ENCODE data around the gene ATG2A. TPM values are rescaled to one million over a fixed set of nuclear protein-coding genes. Genes with fewer than 3 reads are reported as not detected.

Gene ATG2A
- total and polyA plus RNA-seq, 2 donors from 2014 or later, result 16.8 to 26.9 TPM

DNA sequence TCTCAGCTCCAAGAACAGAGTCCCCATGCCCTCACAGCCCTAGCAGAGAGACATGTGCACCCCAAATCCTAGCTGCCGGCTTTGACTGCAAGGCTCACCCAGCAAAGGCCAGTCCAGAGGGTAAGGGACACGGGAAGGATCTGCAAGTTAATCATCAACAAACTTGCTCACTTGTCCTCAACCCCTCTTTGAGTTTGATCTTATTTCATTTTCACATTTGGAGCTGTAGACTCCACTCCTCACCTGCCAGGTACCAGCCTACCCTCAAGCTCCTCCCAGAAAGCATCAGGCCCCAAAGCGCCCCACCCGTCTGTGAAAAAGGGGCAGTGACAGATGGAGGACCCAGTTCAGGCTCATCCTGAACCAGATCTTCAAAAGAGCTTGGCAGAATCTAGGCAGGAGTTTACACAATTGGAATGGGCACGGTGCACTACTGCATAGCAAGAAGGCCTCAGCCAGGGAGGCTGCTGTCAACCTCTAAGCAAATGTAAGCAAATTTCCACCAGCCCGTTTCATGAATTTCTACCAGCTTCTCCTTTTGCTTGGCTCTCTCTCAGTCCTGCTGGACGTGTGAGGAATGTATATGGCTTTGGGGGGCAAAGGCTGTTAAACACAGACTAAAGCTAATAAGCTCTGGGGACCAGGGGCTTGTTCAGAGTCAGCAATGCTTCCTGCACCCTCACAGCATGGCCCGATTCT is 44.1 kb downstream of the ATG2A start:
- H3K27ac ChIP-seq (ENCODE audit: low read depth in 2 of 2, low read length in 2 of 2), result no peak overlapping the region
- no peak for FAIRE-seq

GRCh38 chr11:64871492-64871891 is 45.5 kb downstream of the ATG2A start:
- intact Hi-C loops (cut with DNase I), result no loop called here
- H3K9ac ChIP-seq (ENCODE audit: low read length in 3 of 3), result no peak overlapping the region
- H3K4me1 ChIP-seq (ENCODE audit: control insufficient read depth in 2 of 3, insufficient read depth in 2 of 3, low read depth in 1 of 3, low read length in 3 of 3), result peaks cover 0 to 57% (median 52%) of the 10 kb centered on the region in 3 donors
- TF ChIP-seq, protein P1, sequence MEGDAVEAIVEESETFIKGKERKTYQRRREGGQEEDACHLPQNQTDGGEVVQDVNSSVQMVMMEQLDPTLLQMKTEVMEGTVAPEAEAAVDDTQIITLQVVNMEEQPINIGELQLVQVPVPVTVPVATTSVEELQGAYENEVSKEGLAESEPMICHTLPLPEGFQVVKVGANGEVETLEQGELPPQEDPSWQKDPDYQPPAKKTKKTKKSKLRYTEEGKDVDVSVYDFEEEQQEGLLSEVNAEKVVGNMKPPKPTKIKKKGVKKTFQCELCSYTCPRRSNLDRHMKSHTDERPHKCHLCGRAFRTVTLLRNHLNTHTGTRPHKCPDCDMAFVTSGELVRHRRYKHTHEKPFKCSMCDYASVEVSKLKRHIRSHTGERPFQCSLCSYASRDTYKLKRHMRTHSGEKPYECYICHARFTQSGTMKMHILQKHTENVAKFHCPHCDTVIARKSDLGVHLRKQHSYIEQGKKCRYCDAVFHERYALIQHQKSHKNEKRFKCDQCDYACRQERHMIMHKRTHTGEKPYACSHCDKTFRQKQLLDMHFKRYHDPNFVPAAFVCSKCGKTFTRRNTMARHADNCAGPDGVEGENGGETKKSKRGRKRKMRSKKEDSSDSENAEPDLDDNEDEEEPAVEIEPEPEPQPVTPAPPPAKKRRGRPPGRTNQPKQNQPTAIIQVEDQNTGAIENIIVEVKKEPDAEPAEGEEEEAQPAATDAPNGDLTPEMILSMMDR (IDR thresholded peaks at IDR 0.05; ENCODE audit: borderline replicate concordance, extremely low read depth, insufficient read depth), result no peak
- peak overlapping the region in 1 of 3 donors; percentile 46 for H3K4me3 ChIP-seq (ENCODE audit: low read length in 3 of 3)
- peak overlapping the region in 1 of 2 donors; percentile 76 for H3K27ac ChIP-seq (ENCODE audit: low read depth in 2 of 2, low read length in 2 of 2)
- H3K36me3 ChIP-seq (ENCODE audit: control insufficient read depth in 2 of 3, insufficient read depth in 3 of 3, low read length in 3 of 3), result peaks cover 0 to 10% (median 4%) of the 10 kb centered on the region in 3 donors
- FAIRE-seq (no peak), DNase-seq (no peak)
- no peaks in the 10 kb centered on the region for H3K9me3 ChIP-seq (ENCODE audit: control insufficient read depth in 2 of 3, insufficient read depth in 1 of 3, low read length in 3 of 3)
- no peaks in the 10 kb centered on the region for H3K27me3 ChIP-seq (ENCODE audit: control insufficient read depth, insufficient read depth, low read length)

More for the DNA sequence above, 44.1 kb downstream of the ATG2A start:
- Histone ChIP-seq H3K36me3 (ENCODE audit: control insufficient read depth in 2 of 3, insufficient read depth in 3 of 3, low read length in 3 of 3) (peaks cover 0 to 10% (median 4%) of the 10 kb centered on the region in 3 donors), H3K4me3 (ENCODE audit: low read length in 3 of 3) (peak overlapping the region in 1 of 3 donors; percentile 19), H3K27me3 (ENCODE audit: control insufficient read depth, insufficient read depth, low read length) (no peaks in the 10 kb centered on the region), H3K4me1 (ENCODE audit: control insufficient read depth in 2 of 3, insufficient read depth in 2 of 3, low read depth in 1 of 3, low read length in 3 of 3) (peaks cover 0 to 69% (median 52%) of the 10 kb centered on the region in 3 donors), H3K9ac (ENCODE audit: low read length in 3 of 3) (no peak overlapping the region), H3K9me3 (ENCODE audit: control insufficient read depth in 2 of 3, insufficient read depth in 1 of 3, low read length in 3 of 3) (no peaks in the 10 kb centered on the region)
- intact Hi-C loops (cut with DNase I), result no loop called here
- DNase-seq, result no peak
- TF ChIP-seq, protein P1 (IDR thresholded peaks at IDR 0.05; ENCODE audit: borderline replicate concordance, extremely low read depth, insufficient read depth), result no peak

GRCh38 chr11:64870893-64871466 is 46.0 kb downstream of the ATG2A start:
- FAIRE-seq, result no peak
- Histone ChIP-seq H3K9ac (ENCODE audit: low read length in 3 of 3) (peak overlapping the region in 1 of 3 donors; percentile 46), H3K4me1 (ENCODE audit: control insufficient read depth in 2 of 3, insufficient read depth in 2 of 3, low read depth in 1 of 3, low read length in 3 of 3) (peaks cover 0 to 52% (median 47%) of the 10 kb centered on the region in 3 donors), H3K27ac (ENCODE audit: low read depth in 2 of 2, low read length in 2 of 2) (peak overlapping the region; percentile 52 to 76), H3K9me3 (ENCODE audit: control insufficient read depth in 2 of 3, insufficient read depth in 1 of 3, low read length in 3 of 3) (no peaks in the 10 kb centered on the region), H3K27me3 (ENCODE audit: control insufficient read depth, insufficient read depth, low read length) (no peaks in the 10 kb centered on the region), H3K36me3 (ENCODE audit: control insufficient read depth in 2 of 3, insufficient read depth in 3 of 3, low read length in 3 of 3) (peaks cover 0 to 10% (median 4%) of the 10 kb centered on the region in 3 donors), H3K4me3 (ENCODE audit: low read length in 3 of 3) (peak overlapping the region in 1 of 3 donors; percentile 46)
- DNase-seq, result no peak
- TF ChIP-seq, protein P1 (IDR thresholded peaks at IDR 0.05; ENCODE audit: borderline replicate concordance, extremely low read depth, insufficient read depth), result no peak
- intact Hi-C loops (cut with DNase I), result no loop called here
